Stimulated activated naive CD8-positive, alpha-beta T cell treated with anti-CD3 and anti-CD28 coated beads, Interleukin-15, Interleukin-2, amounts not matched to agents 100 ng/mL and 50 ng/mL, for 24 hours (primary cell): ENCODE results near the gene OR51G2.
"Not testable (repeated sequence)": the region's sequence is repeated elsewhere in the genome, so short reads cannot be mapped to it uniquely, and the experiment has no call there.

ENCODE experiments used
- H3K27ac Mint-ChIP-seq: one replicate; pipeline ENCODE4 v1.8.0; 2021; ENCODE audit warnings: mild to moderate bottlenecking, mixed read lengths
- H3K27me3 Mint-ChIP-seq: one replicate; pipeline ENCODE4 v1.8.0; 2021; ENCODE audit warnings: mixed read lengths
- H3K36me3 Mint-ChIP-seq: one replicate; pipeline ENCODE4 v1.8.0; 2021; ENCODE audit warnings: low read depth, mixed read lengths
- H3K4me1 Mint-ChIP-seq: one replicate; pipeline ENCODE4 v1.8.0; 2021; ENCODE audit warnings: low read depth, mixed read lengths
- H3K4me3 Mint-ChIP-seq: one replicate; pipeline ENCODE4 v1.8.0; 2021; ENCODE audit warnings: mild to moderate bottlenecking, mixed read lengths
- H3K9me3 Mint-ChIP-seq: one replicate; pipeline ENCODE4 v1.8.0; 2021; ENCODE audit warnings: mixed read lengths

The OR51G2 gene, protein sequence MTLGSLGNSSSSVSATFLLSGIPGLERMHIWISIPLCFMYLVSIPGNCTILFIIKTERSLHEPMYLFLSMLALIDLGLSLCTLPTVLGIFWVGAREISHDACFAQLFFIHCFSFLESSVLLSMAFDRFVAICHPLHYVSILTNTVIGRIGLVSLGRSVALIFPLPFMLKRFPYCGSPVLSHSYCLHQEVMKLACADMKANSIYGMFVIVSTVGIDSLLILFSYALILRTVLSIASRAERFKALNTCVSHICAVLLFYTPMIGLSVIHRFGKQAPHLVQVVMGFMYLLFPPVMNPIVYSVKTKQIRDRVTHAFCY

GRCh38 chr11:4919250-4919649, at the start of gene OR51G2:
TSS of gene OR51G2 (minus strand) at chr11:4919350. CDS start at chr11:4915663, 3,687 bp downstream.
- Mint-ChIP-seq H3K4me3 (no peak within 1 kb of the TSS), H3K9me3 (no peaks in the 10 kb centered on the region), H3K4me1 (no peaks in the 10 kb centered on the region), H3K27me3 (peaks cover 10% of the 10 kb centered on the region), H3K27ac (no peak within 1 kb of the TSS), H3K36me3 (no peaks in the 10 kb centered on the region)

DNA sequence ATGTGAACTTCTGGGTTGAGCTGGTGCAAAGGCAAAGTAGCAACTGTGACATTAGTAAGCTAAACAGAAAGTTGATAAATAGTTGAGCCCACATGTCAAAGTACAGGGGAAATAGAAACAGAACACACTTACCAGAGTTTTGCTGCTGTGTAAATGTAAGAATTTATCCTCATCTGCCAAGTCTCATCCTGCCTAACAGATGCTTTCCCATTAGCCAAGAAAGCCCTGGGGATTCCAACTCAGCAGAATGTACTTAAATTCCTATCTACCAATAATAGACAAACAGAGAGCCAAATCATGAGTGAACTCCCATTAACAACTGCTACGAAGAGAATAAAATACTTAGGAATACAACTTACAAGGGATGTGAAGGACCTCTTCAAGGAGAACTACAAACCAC, 43.7 kb upstream of the OR51G2 start:
- H3K9me3 Mint-ChIP-seq, result peaks cover 4% of the 10 kb centered on the region
- no peaks in the 10 kb centered on the region for H3K36me3 Mint-ChIP-seq
- peaks cover 3% of the 10 kb centered on the region for H3K27me3 Mint-ChIP-seq
- no peaks in the 10 kb centered on the region for H3K4me1 Mint-ChIP-seq
- no peak overlapping the region for H3K27ac Mint-ChIP-seq
- H3K4me3 Mint-ChIP-seq, result no peak overlapping the region

GRCh38 chr11:4960877-4961276, 41.7 kb upstream of the OR51G2 start:
- Mint-ChIP-seq H3K27me3 (no peaks in the 10 kb centered on the region), H3K9me3 (peaks cover 4% of the 10 kb centered on the region), H3K4me3 (no peak overlapping the region), H3K4me1 (no peaks in the 10 kb centered on the region), H3K27ac (no peak overlapping the region), H3K36me3 (no peaks in the 10 kb centered on the region)

GRCh38 chr11:4957396-4957795, 38.2 kb upstream of the OR51G2 start:
- H3K27ac Mint-ChIP-seq, result no peak overlapping the region
- no peaks in the 10 kb centered on the region for H3K4me1 Mint-ChIP-seq
- no peak overlapping the region for H3K4me3 Mint-ChIP-seq
- no peaks in the 10 kb centered on the region for H3K27me3 Mint-ChIP-seq
- no peaks in the 10 kb centered on the region for H3K36me3 Mint-ChIP-seq
- peaks cover 4% of the 10 kb centered on the region for H3K9me3 Mint-ChIP-seq

DNA sequence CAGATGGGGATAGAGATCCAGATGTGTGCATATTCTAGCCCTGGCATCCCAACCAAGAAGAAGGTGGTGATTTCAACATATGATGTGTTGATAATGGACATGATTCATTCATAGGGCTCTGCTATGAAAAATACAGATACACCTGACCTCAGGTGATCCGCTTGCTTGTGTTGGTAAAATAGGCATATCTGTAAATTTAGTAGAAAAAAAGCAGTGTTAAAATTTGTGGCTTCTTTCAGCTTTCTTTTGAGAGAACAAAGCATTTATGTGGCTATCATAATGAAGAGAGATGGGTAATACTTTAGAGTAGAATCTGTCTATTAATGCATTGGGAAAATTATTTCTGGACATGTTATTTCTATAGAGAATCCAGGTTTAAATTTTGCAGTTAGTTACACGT, 36.5 kb upstream of the OR51G2 start, which contains the start of gene OR51A2:
Gene OR51A2, minus strand, starts transcription at position 101 of the 400 bp plus-strand sequence. Its CDS starts 0 bp downstream, at position 101.
- not testable (repeated sequence) for H3K27ac Mint-ChIP-seq, H3K4me1 Mint-ChIP-seq, H3K36me3 Mint-ChIP-seq, H3K9me3 Mint-ChIP-seq, H3K4me3 Mint-ChIP-seq, H3K27me3 Mint-ChIP-seq

- H3K27ac Mint-ChIP-seq, result no peak within 1 kb of the TSS
- no peaks in the 10 kb centered on the region for H3K36me3 Mint-ChIP-seq
- no peaks in the 10 kb centered on the region for H3K27me3 Mint-ChIP-seq
- no peak within 1 kb of the TSS for H3K4me3 Mint-ChIP-seq
- H3K9me3 Mint-ChIP-seq, result no peaks in the 10 kb centered on the region
- no peaks in the 10 kb centered on the region for H3K4me1 Mint-ChIP-seq
These were observed 28.4 kb upstream of the OR51G2 start, which contains the start of gene OR51A4 for GRCh38 chr11:4947505-4947904. TSS of gene OR51A4 (minus strand) at chr11:4947605. CDS start at chr11:4947100, 505 bp downstream.

DNA sequence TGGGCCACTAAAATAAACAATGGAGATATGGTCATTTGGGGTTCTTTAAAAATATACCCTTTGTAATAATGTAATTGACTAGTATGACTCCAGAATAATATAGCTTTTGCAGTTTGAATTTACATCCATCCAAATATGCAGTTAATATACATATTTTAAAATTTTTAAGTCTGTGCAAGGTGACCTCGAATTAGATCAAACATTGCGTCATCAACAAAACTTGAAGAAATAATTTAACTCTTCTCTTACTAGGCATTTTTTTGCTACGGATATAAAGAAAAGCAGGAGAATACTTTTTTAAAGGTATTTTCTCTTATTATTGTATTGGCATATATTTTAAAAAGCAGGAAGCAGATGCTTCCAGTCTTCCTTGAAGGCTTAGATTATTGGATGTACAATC, 17.6 kb upstream of the OR51G2 start:
- Mint-ChIP-seq H3K27me3 (no peaks in the 10 kb centered on the region), H3K4me1 (no peaks in the 10 kb centered on the region), H3K36me3 (no peaks in the 10 kb centered on the region), H3K9me3 (peaks cover 8% of the 10 kb centered on the region), H3K4me3 (no peak overlapping the region), H3K27ac (no peak overlapping the region)

DNA sequence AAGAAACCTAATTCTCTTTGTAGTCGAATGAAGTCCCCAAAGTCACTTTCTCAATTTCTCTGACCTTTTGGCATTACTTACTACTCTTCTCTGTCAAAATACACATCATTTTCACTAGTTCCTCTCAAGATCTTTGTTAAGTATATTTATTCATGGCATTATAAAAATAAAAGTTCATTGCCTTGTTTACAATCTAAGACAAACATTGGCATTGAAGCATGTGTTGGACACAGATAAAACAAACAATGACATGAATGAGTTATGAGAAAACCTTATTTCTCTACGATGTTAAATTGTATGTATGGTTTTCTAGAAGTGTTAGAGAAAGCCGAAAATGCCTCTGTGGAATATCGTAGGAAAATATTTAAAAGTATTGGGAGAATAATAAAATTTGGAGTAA, 13.6 kb upstream of the OR51G2 start:
- Mint-ChIP-seq H3K27me3 (no peaks in the 10 kb centered on the region), H3K36me3 (no peaks in the 10 kb centered on the region), H3K4me3 (no peak overlapping the region), H3K9me3 (peaks cover 7% of the 10 kb centered on the region), H3K4me1 (no peaks in the 10 kb centered on the region), H3K27ac (no peak overlapping the region)

GRCh38 chr11:4926608-4927007, 7.5 kb upstream of the OR51G2 start:
- Mint-ChIP-seq H3K9me3 (no peaks in the 10 kb centered on the region), H3K36me3 (no peaks in the 10 kb centered on the region), H3K4me3 (no peak overlapping the region), H3K4me1 (no peaks in the 10 kb centered on the region), H3K27me3 (peaks cover 10% of the 10 kb centered on the region), H3K27ac (no peak overlapping the region)

DNA sequence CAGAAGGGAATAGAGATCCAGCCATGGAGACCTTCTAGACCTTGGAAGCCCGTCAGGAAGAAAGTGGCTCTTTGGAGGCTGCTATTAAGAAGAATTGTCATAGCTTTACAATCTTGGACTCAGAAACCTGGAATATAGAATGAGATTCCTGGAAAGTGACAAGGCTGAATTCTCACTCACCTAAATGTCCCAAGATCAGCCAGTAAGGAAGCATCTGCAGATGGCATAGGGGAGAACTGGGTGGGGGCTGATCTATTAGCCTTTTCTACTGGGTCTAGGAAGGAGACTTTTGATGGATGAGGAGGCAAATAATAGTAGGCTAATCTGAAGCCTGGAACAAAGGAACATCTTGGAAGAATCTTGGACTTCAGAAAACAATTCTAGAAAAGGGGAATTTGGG, 5.1 kb upstream of the OR51G2 start, which contains the start of gene OR51G1:
Gene OR51G1, minus strand, starts transcription at position 101 of the 400 bp plus-strand sequence. Its CDS starts 0 bp downstream, at position 101.
- peaks cover 10% of the 10 kb centered on the region for H3K27me3 Mint-ChIP-seq
- H3K4me3 Mint-ChIP-seq, result no peak within 1 kb of the TSS
- no peak within 1 kb of the TSS for H3K27ac Mint-ChIP-seq

GRCh38 chr11:4922304-4922703, 3.2 kb upstream of the OR51G2 start:
- Mint-ChIP-seq H3K27ac (no peak overlapping the region), H3K4me1 (no peaks in the 10 kb centered on the region), H3K4me3 (no peak overlapping the region), H3K9me3 (no peaks in the 10 kb centered on the region), H3K27me3 (peaks cover 10% of the 10 kb centered on the region), H3K36me3 (no peaks in the 10 kb centered on the region)

More for the DNA sequence above, 5.1 kb upstream of the OR51G2 start, which contains the start of gene OR51G1:
- Mint-ChIP-seq H3K9me3 (no peaks in the 10 kb centered on the region), H3K4me1 (no peaks in the 10 kb centered on the region), H3K36me3 (no peaks in the 10 kb centered on the region)

DNA sequence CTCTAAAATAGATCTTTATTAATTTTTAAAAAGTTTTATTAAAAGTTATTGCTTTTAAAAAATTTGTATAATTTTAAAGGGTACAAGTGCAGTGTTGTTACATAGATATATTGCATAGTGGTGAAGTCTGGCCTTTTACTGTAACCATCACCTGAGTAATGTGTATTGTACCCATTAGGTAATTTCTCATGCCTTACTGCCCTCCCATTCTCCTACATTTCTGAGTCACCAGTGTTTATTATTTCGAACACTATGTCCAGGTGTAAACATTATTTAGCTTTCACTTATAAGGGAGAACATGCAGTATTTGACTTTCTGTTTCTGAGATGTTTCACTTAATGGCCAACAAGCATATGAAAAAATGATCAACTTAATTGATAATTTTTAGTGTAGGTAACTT, 2.6 kb upstream of the OR51G2 start:
- Mint-ChIP-seq H3K27ac (no peak overlapping the region), H3K4me3 (no peak overlapping the region)

GRCh38 chr11:4916581-4916980, 2.6 kb downstream of the OR51G2 start:
- no peaks in the 10 kb centered on the region for H3K4me1 Mint-ChIP-seq
- H3K4me3 Mint-ChIP-seq, result no peak overlapping the region
- no peaks in the 10 kb centered on the region for H3K9me3 Mint-ChIP-seq
- H3K36me3 Mint-ChIP-seq, result no peaks in the 10 kb centered on the region
- H3K27me3 Mint-ChIP-seq, result peaks cover 4% of the 10 kb centered on the region
- no peak overlapping the region for H3K27ac Mint-ChIP-seq

More for the DNA sequence above, 2.6 kb upstream of the OR51G2 start:
- H3K9me3 Mint-ChIP-seq, result no peaks in the 10 kb centered on the region
- H3K36me3 Mint-ChIP-seq, result no peaks in the 10 kb centered on the region
- H3K27me3 Mint-ChIP-seq, result peaks cover 10% of the 10 kb centered on the region
- no peaks in the 10 kb centered on the region for H3K4me1 Mint-ChIP-seq

- Mint-ChIP-seq H3K4me3 (no peak within 1 kb of the TSS), H3K4me1 (no peaks in the 10 kb centered on the region), H3K36me3 (no peaks in the 10 kb centered on the region), H3K9me3 (no peaks in the 10 kb centered on the region), H3K27me3 (peaks cover 3% of the 10 kb centered on the region), H3K27ac (no peak within 1 kb of the TSS)
These were observed 15.7 kb downstream of the OR51G2 start, which contains the start of gene OR51A7 for GRCh38 chr11:4903484-4903883. TSS of gene OR51A7 (plus strand) at chr11:4903783. CDS start at chr11:4907370, 3,587 bp downstream.

DNA sequence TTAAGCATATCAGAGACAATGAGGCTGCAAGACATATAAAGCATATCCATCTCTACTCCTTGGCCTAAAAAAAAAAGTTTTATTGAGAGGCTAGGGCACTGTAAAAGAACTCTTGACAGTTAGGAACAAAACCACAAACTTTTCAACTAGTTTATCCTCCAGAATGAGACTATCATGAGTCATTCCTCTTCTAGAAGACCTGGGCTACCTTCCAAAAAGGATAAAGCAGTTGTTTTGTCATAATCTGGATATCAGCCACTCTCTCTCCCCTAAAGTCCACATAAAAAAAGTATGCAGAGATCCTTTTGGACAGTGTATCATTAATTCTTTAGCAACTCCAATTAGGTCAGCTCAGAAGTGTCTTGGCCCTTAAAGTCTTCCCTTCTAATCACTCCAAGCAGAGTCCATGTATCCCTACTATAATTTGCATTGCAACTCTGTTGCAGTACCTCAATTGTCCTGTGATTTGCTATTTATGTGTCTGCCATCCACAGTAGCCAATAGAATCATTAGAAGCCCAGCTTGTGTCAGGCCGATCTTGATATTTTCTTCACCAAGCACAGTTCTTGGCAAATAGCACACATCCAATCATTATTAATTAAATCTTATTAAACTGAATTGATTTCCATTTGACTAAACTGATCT, 27.0 kb downstream of the OR51G2 start:
- Mint-ChIP-seq H3K27me3 (peaks cover 16% of the 10 kb centered on the region), H3K4me3 (no peak overlapping the region), H3K36me3 (no peaks in the 10 kb centered on the region), H3K4me1 (no peaks in the 10 kb centered on the region), H3K9me3 (peaks cover 4% of the 10 kb centered on the region), H3K27ac (no peak overlapping the region)
